NCI-H226 (cell line): Measurements from ENCODE around the gene IGFBP1.
"Not testable (repeated sequence)": the region's sequence is repeated elsewhere in the genome, so short reads cannot be mapped to it uniquely, and the experiment has no call there.

Experiments
- DNase-seq: peaks from one replicate; pipeline ENCODE4 v3.0.0-alpha.2; 2015

Gene IGFBP1

DNA sequence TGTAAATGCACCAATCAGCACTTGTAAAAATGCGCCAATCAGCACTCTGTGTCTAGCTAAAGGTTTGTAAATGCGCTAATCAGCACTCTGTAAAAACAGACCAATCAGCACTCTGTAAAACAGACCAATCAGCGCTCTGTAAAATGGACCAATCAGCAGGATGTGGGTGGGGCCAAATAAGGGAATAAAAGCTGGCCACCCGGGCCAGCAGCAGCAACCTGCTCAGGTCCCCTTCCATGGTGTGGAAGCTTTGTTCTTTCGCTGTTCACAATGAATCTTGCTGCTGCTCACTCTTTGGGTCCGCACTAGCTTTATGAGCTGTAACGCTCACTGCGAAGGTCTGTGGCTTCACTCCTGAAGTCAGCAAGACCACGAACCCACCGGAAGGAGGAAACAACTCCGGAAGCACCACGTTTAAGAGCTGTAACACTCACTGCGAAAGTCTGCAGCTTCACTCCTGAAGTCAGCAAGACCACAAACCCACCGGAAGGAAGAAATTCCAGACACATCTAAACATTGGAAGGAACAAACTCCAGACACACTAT, 52.0 kb downstream of the IGFBP1 start:
- DNase-seq, result not testable (repeated sequence)

DNA sequence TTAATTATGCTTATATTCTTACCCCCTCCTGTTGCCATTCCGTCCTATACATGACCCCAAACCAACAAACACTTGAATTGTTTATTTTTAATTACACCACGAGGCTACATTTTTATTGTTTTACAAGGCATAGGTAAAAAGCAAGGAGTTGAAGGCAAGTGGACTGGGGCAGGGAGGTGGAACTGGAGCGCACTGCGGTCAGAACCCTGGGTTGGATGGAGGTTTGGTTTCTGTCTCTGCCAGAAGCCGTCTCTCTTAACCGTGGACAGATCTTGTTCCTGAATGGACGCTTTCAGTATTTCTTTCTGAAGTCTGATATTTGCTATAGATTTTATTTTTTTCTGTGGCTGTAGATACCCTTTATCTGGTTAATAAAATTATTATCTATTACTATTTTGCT, 52.7 kb downstream of the IGFBP1 start:
- no peak for DNase-seq
